GM21360 (cell line): ENCODE results near the gene IFT43.
A peak's percentile ranks its signal among the peaks of the same experiment; 100 is the strongest.

Experiments used
- ATAC-seq: cut with Tn5 transposase; IDR thresholded peaks from one replicate; pipeline ENCODE4 v1.9.1; 2021; ENCODE audit warnings: mild to moderate bottlenecking, moderate library complexity; ENCODE audit not compliant: unreplicated experiment

The IFT43 gene

DNA sequence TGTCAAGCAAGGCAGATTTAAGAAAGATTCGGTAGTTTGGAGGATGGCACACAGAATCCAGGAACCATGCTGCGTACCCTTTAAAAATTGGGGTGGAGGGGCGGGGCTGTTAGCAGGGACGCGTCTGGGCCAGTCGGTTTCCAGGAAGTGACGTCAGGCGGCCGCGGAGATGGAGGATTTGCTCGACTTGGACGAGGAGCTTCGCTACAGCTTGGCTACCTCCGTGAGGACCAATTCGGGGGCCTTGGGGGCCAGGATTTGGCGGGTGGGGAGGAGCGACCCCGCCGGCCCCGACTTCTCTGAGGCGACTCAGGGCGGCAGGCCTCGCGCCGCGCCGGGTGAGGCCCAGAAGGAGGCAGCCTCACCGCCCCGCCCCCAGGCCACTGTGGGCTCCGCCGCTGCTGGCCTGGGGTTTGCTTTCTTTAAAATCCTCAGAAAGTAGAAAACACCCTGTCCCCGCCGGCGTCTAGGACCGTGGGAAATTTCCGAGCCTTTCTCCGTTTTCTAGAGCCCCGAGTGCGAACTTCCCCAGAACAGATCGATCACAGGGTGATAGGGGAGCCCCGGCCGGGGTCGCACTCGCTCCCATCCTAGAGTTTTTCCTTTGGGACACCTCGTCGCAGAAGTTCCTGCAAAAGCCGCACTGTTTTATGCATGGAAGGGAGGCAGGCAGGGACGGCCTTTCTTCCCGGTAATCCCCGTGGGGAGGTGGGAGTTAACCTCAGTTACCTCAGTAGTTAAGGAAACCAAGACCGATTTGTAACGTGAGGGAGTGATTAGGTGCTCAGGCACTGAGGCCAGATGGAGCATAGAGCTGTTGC lies at the start of gene IFT43:
TSS of gene IFT43 (plus strand) at position 146 of the 821 bp plus-strand sequence. CDS start at position 170, 24 bp downstream.
- peak; percentile 61 for ATAC-seq

DNA sequence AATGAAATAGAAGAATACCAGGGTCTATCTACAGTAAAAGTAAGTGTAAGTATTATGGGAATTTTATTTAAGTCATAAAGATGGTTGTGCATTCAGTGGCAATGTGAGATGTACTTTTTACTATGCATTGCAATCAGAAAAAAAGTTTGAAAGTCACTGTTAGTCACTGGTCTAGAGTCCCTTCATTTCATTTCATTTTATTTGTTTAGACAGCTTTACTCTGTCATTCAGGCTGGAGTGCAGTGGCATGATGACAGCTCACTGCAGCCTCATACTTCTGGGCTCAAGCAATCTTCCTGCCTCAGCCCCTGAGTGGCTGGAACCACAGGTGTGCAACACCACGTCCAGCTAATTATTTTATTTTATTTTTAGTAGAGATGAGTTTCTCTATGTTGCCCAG lies 46.4 kb upstream of the IFT43 start:
- no peak for ATAC-seq

DNA sequence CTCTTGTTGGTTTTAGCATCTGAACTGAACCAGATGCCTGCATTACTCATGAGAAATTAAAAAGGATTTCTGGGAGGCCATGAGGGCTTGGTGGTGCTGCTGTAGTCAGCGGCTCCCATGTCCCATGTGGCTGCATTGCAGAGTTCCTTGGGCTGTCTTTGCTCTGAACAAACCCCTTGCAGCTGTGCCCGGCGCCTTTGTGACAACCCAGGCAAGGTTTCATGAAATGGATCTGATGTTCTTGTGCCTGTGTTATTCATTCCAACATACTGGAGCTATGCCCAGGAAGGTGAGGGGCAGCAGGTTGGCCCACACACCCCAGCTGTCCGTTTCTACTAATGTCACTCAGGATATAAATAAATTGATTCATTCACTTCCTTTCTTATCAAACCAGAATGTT lies 44.5 kb upstream of the IFT43 start:
- ATAC-seq = no peak

DNA sequence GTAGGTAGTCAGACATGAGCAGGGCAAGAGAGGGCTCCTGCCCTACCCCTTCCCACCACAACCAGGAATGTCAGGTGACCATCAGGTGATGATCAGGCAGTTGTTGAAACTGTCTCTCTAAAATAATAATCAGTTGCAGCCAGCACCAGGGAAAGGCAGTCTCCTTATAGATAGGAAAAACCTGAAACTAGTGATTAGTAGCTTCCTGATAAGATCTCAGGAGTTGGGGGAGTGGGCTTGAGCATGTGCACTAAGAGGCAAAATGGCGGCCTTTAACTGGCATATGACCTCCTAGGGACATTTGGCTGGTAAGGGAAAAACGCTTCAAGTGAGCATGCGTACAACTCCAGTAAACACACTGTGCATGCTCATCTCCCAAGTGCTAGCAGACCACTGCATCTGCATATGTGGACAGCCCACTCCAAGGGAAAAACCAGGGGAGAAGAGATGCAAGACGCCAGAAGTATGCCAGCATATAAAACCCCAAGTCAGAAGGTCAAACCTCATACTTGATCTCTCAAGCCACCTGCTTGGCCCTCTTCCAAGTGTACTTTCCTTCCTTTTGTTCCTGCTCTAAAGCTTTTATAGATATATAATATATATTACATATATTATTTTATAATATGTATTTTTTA lies 40.8 kb upstream of the IFT43 start:
- ATAC-seq = no peak

DNA sequence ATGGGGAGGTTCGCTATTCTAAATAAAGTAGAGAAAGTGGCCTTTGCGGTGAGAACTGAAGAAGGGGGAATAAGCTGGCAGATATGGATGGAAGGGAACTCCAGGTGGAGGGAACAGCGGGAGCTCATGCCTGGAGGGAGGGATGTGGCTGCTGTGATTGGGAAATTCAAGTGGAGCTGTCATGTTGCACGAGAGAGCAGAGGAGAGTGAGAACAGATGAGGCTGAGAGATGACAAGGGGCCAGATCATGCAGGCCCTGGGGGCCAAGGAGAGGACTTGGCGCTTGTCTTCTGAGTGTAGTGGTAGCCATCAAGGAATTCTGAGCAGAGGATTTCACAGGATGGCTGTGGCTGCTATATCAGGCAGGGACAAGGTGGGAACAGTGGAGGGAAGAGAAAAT lies 38.8 kb upstream of the IFT43 start:
- ATAC-seq = no peak

DNA sequence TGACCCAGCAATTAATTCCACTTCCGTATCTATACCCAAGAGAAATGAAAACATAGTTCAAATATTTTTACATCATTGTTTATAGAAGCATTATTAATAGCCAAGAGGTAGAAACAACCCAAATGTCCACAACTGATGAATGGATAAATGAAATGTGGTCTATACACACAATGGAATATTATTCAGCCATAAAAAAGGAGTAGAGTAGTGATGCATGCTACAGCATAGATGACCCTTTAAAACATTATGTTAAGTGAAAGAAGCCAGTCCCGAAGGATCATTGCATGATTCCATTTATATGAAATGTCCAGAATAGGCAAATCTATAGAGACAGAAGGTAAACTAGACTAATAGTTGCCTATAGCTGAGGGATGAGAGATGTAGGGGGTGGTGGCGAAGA lies 33.1 kb upstream of the IFT43 start:
- ATAC-seq = no peak

DNA sequence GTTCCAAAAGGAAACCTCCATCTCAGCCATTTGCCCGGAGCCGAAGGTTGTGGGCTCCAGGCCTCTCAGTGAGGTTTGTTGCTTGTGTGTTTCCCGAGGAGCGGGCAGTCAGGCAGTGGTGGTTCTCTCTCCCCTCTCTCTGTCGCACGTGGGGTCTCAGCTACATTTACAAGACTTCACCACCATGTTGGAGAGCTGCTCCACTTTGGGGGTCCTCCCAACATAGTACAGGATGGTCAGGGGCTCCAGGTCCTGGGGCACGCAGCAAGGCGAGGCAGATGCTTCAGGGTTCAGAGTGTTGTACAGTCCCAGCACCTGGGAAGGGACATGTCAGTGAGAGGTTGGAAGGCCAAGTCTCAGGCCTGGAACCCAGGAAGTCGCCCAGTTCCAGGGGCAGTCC lies 26.5 kb upstream of the IFT43 start:
- no peak for ATAC-seq

DNA sequence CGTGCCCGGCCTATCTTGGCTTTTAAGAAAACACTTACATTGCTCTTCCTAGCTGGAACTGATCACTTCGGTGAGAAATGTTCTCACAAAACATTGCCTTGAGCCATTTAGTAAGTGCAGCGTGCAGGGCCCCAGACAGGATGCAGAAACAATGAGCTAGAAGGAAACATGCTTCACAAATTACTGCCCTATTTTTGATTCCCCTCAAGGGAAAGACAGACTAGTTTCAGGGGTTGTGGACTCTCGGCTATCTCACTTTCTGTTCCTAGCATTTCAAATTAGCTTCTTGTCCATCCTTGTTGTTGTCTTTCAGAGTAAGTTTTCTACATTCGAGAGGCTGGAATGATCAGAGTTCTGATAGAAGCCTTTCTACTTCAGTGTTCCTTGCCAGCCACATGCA lies 25.3 kb upstream of the IFT43 start:
- ATAC-seq = peak; percentile 72

DNA sequence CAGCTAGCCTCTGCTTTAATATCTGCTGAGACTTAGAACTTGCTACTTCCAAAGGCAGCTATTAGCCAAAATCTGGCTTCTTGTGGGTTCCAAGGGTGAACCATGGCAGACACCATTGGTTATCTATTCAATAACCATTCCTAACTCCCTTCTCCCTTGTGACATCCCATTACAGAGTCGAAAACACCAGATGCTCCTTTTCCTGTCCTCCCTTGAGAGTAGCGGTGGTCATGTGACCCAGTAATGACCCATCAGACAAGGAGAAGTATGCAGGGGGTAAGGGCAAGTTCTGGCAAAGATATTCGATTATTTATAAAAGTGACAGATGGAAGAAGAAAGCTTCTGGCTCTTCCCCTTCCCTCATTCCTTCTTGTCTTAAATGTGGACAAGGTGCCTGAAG lies 23.9 kb upstream of the IFT43 start:
- ATAC-seq = no peak

DNA sequence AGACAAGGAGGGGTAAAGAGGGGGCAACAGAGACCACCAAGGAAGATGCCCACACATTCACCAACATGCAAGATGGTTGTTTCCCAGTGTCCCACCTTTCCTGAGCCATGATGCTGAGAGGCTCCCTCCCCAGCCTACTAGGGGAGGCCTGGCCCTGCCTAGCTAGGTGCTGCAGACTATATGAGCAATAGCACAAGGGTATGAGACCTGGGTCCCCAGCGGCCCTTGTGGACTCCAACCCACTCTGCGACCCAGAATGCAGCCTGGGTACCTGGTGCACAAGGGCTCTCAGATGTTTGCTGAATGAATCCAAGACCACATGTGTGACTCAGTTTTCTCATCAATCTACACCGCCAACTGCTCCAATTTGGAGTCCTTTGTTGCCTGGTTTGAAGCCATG lies 17.7 kb upstream of the IFT43 start:
- ATAC-seq = no peak

DNA sequence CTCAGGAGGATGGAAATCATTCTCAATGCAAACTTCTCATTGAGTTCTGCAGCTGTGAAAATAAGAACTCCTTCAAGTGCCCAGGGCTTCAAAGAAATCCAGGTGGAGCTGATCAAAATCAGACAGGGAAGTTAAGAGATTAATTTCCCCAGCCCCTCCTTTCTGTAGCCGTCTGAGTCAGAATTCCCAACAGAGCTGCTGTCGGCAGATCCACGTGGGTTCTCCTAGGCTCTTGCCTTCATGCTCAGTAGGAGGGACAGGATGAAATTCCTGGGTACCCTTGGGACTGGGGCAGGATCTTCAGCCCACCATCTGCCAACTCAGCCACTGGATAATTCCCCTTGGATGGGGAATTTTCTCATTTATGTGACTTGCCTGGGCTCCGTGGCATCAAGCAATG lies 17.1 kb upstream of the IFT43 start:
- no peak for ATAC-seq

DNA sequence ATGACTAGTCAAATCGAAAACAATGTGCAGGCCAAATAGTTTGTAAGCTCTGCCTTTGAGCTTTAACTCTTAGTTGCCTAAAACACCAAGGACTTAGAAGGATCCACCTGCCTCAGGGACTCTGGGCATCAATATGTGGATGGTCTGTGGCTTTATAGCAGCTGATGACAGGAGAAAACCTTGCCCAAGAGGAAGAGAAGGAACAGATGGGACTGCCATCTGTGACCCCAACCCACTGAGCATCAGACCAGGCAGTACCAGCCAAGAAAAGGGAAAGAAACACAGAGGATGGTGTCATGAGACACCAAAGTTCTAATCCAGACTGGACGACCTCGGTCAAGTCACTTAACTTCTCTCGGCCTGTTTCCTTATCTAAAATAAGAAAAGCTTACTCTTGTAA lies 16.4 kb upstream of the IFT43 start:
- no peak for ATAC-seq

DNA sequence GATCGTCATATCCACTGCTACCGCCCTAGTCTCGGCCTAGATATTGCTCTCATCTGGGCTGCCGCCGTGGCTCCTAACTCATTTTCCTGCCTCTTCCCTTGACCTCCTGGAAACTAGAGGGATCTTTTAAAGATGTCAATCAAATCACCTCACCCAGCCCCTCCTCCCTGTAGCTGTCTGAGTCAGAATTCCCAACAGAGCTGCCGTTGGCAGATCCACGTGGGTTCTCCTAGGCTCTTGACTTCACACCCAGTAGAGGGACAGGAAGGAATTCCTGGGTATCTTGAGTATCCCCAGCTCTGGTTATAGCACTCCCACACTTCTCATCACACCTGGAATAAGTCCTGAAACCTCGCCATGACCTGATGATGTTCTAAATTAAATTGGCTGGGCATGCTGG lies 15.7 kb upstream of the IFT43 start:
- no peak for ATAC-seq

DNA sequence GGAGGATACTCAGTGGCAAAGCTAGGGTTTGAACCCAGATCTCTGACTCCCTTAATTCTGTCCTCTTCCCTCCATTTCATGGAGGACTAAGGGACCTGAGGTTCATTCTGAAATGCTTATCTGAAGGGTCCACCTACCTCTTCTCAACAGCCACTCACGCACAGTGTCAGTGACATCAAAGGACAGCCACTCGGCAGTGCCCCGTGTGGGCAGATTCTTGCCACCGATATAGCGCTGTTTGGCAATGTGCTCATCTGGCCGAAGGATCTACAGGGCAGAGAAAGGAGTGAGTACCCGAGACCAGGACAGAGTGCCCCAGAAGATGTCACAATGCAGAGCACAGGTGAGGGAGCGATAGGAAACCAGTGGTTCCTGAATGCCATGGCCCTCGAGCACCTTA lies 14.6 kb upstream of the IFT43 start:
- no peak for ATAC-seq

DNA sequence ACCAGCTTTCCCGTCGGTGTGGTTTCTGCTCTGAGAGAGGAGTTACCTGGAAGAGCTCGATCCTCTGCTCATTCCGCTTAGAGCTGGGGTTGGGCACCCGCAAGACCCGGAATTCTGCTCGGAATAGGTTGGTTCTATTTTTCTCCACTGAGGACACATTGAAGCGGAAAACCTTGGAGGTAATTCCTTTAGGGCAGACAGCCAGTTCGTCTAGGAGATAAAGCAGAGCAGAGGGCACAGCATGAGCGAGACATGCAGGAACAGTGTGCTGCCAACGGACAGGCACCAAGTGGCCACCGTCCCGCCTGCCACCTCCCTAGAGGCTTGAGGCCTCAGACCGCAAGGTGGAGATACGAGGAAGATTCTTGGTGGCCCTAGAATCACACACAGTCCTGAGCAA lies 14.1 kb upstream of the IFT43 start:
- ATAC-seq = no peak

DNA sequence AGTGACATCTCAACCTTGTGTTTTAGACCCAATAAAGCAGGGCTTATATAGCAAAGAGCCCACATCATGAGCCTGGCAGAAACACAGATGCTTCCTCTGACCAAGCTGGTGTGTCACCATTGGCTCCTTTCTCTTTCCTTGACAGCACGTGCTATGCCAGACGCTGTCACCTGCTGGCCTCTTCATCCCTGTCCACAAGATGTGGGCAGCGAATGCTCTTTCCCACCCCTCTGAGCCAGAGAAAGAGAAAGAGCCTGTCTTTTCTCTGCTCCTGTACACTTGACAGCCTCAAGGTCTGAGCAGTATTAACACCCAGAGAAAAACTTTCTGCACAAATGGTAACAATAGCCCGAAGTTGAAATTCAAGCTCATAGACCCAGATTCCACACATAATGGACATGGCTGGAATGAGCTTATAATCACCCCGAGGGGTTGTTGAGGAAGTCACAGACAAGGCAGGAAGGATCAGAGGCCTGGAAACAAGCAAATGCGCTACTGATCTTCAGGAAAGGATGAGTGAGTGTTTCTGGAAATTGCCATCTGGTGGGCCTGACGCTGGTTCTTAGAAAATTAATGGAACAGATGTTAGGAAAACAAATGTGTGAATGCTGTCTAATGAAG lies 12.7 kb upstream of the IFT43 start:
- no peak for ATAC-seq

DNA sequence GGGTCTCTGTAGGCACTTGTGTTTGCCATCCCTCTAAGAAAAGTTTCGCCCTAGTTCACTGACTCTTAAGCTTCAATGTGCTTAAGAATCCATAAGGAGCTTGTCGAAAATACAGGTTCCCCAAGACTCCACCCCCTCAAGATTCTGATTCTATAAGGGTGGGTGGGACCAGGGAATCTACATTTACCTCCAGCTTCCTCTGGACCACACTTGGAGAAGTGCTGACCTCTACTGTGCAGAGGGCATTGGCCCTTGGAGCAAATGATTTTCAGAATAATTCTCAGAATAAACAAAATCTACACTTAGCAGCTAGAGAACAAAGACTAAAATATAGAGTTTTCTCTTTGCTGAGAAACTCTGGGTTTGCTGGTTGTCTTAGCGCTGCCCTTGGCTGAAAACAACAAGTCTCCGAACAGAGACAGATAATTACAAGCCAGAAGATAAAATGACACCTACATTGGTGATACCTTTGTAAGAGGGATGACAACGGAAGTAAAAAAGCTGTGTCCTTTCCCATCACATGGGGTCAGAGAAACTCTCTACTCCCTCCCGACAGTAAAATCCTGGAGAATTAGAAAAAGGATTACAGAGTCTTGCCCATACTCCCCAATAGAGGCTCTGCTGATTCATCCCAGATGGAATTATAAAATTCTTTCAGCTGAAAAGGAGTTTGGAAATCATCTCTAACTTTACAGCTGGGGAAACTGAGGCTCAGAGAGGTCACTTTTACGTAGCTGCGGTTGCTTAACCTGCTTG lies 8.6 kb upstream of the IFT43 start:
- no peak for ATAC-seq

DNA sequence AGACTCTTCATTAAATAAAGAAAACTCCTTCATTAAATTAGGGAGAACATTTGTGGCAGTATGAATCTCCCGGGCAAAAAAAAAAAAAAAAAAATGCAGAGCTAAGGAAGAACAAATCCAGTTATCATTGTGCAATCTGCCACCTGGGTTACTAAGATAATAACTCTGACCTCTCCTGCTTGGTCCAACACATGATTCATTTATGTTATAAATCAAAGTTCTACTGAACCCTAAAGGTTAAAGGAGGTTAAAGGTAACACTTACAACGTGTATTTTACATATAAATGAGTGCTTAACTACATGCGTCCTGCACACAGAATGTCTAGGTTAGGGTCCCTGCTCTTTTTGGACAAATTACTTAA lies 8.0 kb upstream of the IFT43 start:
- ATAC-seq = no peak

DNA sequence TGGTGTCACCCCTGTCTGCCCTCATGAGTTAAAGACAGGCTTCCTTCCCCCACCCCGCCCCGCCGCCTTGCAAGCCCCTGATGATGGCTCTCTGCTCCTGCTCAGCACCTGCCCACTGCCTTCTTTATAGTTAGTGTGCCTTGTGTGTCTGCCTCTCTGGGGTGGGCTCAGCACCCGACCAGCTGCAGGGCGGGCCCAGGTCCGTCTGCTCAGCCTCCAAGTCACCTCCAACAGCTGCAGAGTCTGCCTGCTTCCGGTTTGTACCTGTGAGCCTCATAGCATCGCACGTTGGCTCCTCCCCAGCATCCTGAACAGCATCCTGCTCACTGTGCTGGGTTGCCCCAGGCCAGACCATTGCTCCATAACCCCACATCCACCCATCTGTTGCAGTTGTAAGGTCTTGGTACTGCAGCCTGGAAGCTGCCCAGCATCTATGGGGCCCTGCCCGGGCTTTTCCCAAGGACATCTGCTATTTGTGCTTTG lies 7.3 kb upstream of the IFT43 start:
- no peak for ATAC-seq

DNA sequence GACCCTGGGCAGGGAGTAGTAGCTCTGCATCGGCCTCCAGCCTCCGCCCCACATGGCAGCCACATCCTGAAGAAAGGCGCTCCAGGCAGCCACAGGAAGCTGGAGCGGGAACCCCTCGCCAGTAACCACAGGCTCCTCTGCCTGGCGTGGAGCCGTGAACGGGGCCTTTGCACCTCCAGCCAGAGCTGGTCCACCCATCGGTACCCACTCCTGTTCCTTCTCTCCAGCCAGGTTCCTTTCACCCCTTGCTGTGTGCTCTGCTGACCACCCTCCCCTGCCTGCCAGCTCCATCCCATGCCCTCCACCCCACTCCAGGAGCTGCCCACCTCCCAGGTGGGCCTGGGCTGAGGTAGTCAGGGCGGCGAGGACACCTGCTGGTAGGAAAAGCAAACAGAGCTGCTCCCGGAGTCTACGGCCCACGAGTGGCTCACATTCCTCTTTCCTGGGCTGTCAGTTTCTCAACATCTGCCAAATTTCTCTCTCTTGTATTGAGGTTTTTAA lies 6.4 kb upstream of the IFT43 start:
- no peak for ATAC-seq
